ENCODE results near the gene OXNAD1. TPM values are rescaled to one million over a fixed set of nuclear protein-coding genes. Genes with fewer than 3 reads are reported as not detected.

Gene OXNAD1
- total and polyA plus RNA-seq, 2 of the 13 experiments (the other 11 are each of a cell fraction or from before 2014, with no cell fraction given), result 9.9 to 18.8 TPM

GRCh38 chr3:16330351-16330750, 65.3 kb downstream of the OXNAD1 start:
- in situ Hi-C loops (cut with HindIII; ENCODE audit: extremely low pct_ligation_motif_present, low pct_unique_long_range_greater_than_20kb), result no loop called here
- TF ChIP-seq ZNF547 (CRISPR knock-in tag; IDR thresholded peaks at IDR 0.05) (no peak), ZNF703 (CRISPR knock-in tag; IDR thresholded peaks at IDR 0.05; ENCODE audit: borderline replicate concordance) (no peak), ZNF333 (CRISPR knock-in tag; IDR thresholded peaks at IDR 0.05; ENCODE audit: borderline replicate concordance) (no peak), ZNF552 (CRISPR knock-in tag; IDR thresholded peaks at IDR 0.05; ENCODE audit: borderline replicate concordance) (no peak), TOPORS (CRISPR knock-in tag; IDR thresholded peaks at IDR 0.05) (no peak), FOSL1 (CRISPR knock-in tag; IDR thresholded peaks at IDR 0.05; ENCODE audit: borderline replicate concordance) (no peak), GATA4 (IDR thresholded peaks at IDR 0.05; ENCODE audit: borderline replicate concordance, low read depth) (no peak), ZNF138 (CRISPR knock-in tag; IDR thresholded peaks at IDR 0.05; ENCODE audit: low read depth) (no peak), ZNF777 (CRISPR knock-in tag; IDR thresholded peaks at IDR 0.05) (no peak)
- TF ChIP-seq, protein P1, sequence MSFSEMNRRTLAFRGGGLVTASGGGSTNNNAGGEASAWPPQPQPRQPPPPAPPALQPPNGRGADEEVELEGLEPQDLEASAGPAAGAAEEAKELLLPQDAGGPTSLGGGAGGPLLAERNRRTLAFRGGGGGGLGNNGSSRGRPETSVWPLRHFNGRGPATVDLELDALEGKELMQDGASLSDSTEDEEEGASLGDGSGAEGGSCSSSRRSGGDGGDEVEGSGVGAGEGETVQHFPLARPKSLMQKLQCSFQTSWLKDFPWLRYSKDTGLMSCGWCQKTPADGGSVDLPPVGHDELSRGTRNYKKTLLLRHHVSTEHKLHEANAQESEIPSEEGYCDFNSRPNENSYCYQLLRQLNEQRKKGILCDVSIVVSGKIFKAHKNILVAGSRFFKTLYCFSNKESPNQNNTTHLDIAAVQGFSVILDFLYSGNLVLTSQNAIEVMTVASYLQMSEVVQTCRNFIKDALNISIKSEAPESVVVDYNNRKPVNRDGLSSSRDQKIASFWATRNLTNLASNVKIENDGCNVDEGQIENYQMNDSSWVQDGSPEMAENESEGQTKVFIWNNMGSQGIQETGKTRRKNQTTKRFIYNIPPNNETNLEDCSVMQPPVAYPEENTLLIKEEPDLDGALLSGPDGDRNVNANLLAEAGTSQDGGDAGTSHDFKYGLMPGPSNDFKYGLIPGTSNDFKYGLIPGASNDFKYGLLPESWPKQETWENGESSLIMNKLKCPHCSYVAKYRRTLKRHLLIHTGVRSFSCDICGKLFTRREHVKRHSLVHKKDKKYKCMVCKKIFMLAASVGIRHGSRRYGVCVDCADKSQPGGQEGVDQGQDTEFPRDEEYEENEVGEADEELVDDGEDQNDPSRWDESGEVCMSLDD (CRISPR knock-in tag; IDR thresholded peaks at IDR 0.05; ENCODE audit: borderline replicate concordance), result no peak
- TF ChIP-seq, protein P2, sequence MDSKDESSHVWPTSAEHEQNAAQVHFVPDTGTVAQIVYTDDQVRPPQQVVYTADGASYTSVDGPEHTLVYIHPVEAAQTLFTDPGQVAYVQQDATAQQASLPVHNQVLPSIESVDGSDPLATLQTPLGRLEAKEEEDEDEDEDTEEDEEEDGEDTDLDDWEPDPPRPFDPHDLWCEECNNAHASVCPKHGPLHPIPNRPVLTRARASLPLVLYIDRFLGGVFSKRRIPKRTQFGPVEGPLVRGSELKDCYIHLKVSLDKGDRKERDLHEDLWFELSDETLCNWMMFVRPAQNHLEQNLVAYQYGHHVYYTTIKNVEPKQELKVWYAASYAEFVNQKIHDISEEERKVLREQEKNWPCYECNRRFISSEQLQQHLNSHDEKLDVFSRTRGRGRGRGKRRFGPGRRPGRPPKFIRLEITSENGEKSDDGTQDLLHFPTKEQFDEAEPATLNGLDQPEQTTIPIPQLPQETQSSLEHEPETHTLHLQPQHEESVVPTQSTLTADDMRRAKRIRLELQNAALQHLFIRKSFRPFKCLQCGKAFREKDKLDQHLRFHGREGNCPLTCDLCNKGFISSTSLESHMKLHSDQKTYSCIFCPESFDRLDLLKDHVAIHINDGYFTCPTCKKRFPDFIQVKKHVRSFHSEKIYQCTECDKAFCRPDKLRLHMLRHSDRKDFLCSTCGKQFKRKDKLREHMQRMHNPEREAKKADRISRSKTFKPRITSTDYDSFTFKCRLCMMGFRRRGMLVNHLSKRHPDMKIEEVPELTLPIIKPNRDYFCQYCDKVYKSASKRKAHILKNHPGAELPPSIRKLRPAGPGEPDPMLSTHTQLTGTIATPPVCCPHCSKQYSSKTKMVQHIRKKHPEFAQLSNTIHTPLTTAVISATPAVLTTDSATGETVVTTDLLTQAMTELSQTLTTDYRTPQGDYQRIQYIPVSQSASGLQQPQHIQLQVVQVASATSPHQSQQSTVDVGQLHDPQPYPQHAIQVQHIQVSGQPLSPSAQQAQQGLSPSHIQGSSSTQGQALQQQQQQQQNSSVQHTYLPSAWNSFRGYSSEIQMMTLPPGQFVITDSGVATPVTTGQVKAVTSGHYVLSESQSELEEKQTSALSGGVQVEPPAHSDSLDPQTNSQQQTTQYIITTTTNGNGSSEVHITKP (CRISPR knock-in tag; IDR thresholded peaks at IDR 0.05; ENCODE audit: low read depth), result no peak
- TF ChIP-seq, protein P3, sequence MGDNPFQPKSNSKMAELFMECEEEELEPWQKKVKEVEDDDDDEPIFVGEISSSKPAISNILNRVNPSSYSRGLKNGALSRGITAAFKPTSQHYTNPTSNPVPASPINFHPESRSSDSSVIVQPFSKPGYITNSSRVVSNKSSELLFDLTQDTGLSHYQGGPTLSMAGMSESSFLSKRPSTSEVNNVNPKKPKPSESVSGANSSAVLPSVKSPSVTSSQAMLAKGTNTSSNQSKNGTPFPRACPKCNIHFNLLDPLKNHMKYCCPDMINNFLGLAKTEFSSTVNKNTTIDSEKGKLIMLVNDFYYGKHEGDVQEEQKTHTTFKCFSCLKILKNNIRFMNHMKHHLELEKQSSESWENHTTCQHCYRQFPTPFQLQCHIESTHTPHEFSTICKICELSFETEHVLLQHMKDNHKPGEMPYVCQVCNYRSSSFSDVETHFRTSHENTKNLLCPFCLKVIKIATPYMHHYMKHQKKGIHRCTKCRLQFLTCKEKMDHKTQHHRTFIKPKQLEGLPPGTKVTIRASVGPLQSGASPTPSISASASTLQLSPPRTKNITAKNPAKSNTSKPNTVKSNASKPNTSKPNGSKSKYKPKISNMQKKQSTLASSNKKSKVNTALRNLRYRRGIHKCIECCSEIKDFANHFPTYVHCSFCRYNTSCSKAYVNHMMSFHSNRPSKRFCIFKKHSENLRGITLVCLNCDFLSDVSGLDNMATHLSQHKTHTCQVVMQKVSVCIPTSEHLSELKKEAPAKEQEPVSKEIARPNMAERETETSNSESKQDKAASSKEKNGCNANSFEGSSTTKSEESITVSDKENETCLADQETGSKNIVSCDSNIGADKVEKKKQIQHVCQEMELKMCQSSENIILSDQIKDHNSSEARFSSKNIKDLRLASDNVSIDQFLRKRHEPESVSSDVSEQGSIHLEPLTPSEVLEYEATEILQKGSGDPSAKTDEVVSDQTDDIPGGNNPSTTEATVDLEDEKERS (CRISPR knock-in tag; IDR thresholded peaks at IDR 0.05), result no peak
- no peak for FAIRE-seq

More at GRCh38 chr3:16330351-16330750, 65.3 kb downstream of the OXNAD1 start:
- no peak overlapping the region for H3K9ac ChIP-seq (ENCODE audit: insufficient read depth, low read depth, low read length)
- BruUV-seq (replicated peaks), result no TSS peak
- no peak overlapping the region for H2AFZ ChIP-seq (ENCODE audit: low read length)
- intact Hi-C loops (cut with micrococcal nuclease; ENCODE audit: unreplicated experiment), result no loop called here
- H3K36me3 ChIP-seq (replicated peaks in 1 of 2; ENCODE audit: control insufficient read depth in 1 of 2, insufficient read depth in 2 of 2, low read length in 2 of 2), result peaks cover 0 to 2% of the 10 kb centered on the region in 2 experiments; a peak in 2 of 5 replicates
- H3K79me2 ChIP-seq (ENCODE audit: insufficient read depth, low read length), result no peaks in the 10 kb centered on the region
- no peak overlapping the region for H3K4me2 ChIP-seq (ENCODE audit: low read depth, low read length)
- ATAC-seq, result no peak
- no peak for DNase-seq (ENCODE audit: low spot score)
- H3K4me3 ChIP-seq (replicated peaks in 1 of 3; ENCODE audit: insufficient read depth in 1 of 3, low read depth in 2 of 3, low read length in 3 of 3), result no peak overlapping the region
- no peaks in the 10 kb centered on the region for H4K20me1 ChIP-seq (ENCODE audit: insufficient read depth, low read length)
- peaks cover 60% of the 10 kb centered on the region for H3K4me1 ChIP-seq (ENCODE audit: insufficient read depth, low read length)
- H3K27me3 ChIP-seq (ENCODE audit: control insufficient read depth in 1 of 2, insufficient read depth in 2 of 2, low read length in 2 of 2), result no peaks in the 10 kb centered on the region
- POLR2A ChIA-PET, result no interaction called here
- 88% methylated on average over 4 of the region's 4 CpGs for WGBS (ENCODE audit: low lambda C conversion rate)
- H3K9me3 ChIP-seq (ENCODE audit: low read length), result peaks cover 10% of the 10 kb centered on the region
- H3K27ac ChIP-seq (ENCODE audit: extremely low read length, insufficient read depth, low read length), result peak overlapping the region; percentile 85
- CTCF ChIA-PET (ENCODE audit: low intra/inter-chr PET ratio, low total read pairs), result no interaction called here

All from HepG2 (cell line).